ENCODE measurements around the gene EXOC4.

EXOC4 gene

DNA sequence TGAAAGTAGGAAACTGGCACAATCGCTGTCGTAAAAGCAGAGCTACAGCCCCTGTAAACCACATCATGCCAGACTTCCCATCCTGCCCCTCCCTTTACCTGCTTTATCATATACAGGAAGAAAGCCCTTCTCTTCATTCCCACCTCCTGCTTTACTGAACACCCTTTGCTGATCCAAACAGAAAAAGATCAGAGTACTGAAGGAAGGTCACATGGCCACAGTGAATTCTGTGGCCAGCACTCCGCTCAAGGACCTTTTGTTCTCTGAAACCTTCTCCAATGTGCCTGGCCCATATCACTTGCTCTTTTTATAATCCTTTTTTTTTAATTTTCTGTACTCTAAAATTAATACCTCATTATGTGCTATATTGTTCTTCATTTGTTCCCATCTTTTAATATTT, 765.4 kb downstream of the EXOC4 start:
- Histone ChIP-seq H3K4me1 (ENCODE audit: insufficient read depth, low read length) (peaks cover 15% of the 10 kb centered on the region; the same call in 1 of the 2 replicates), H3K9ac (ENCODE audit: low read depth, low read length) (no peak overlapping the region), H3K27me3 (ENCODE audit: insufficient read depth, low read length) (no peaks in the 10 kb centered on the region), H3K4me3 (ENCODE audit: low read length) (no peak overlapping the region), H3K36me3 (ENCODE audit: insufficient read depth, low read length) (no peaks in the 10 kb centered on the region), H3K27ac (ENCODE audit: low read depth, low read length) (no peak overlapping the region), H3K9me3 (ENCODE audit: insufficient read depth, low read depth, low read length) (no peaks in the 10 kb centered on the region)
- 92% methylated on average over 3 of the region's 3 CpGs for WGBS

DNA sequence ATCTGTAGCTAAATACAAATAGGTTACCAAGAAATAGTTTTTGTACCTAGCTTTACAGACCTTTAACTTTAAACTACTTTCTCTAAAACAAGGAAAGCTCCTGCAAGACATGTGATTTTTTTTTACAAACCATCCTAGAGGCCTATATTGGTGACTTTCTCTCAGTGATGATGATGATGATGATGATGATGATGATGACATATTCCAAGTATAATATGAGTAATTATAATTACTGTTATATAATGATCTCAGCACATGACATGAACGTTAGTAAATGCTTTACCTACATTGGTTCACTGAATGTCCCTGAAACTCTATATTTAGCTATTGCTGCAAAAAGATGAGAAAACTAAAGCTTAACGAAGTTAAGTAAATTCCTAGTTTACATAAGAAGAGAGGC, 766.4 kb downstream of the EXOC4 start:
- Histone ChIP-seq H3K4me1 (ENCODE audit: insufficient read depth, low read length) (peaks cover 15% of the 10 kb centered on the region; the same call in 1 of the 2 replicates), H3K27me3 (ENCODE audit: insufficient read depth, low read length) (no peaks in the 10 kb centered on the region), H3K9ac (ENCODE audit: low read depth, low read length) (no peak overlapping the region), H3K9me3 (ENCODE audit: insufficient read depth, low read depth, low read length) (no peaks in the 10 kb centered on the region), H3K27ac (ENCODE audit: low read depth, low read length) (no peak overlapping the region), H3K4me3 (ENCODE audit: low read length) (no peak overlapping the region), H3K36me3 (ENCODE audit: insufficient read depth, low read length) (no peaks in the 10 kb centered on the region)
- WGBS = 90% methylated on average over 1 of the region's 2 CpGs

DNA sequence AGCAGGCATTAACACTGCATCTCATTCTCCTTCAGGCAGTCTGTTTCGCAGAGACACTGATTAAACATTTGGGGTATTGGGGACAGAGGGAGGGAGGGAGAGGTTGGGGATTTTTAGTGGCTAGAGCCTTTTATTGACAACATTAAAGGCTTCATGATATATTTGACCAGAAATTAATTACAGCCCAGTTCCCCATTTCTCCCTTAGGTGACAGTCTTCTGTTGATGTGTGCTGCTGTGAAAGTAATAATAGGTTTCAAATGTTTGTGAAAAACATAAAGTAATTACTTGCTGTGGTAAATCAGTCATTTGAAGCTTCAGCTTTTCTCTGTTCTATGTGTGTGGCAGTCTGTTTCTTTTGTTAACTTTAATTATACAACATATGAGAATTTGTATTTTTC, 769.0 kb downstream of the EXOC4 start:
- Histone ChIP-seq H3K9me3 (ENCODE audit: insufficient read depth, low read depth, low read length) (no peaks in the 10 kb centered on the region), H3K9ac (ENCODE audit: low read depth, low read length) (no peak overlapping the region), H3K4me3 (ENCODE audit: low read length) (no peak overlapping the region), H3K27me3 (ENCODE audit: insufficient read depth, low read length) (no peaks in the 10 kb centered on the region), H3K4me1 (ENCODE audit: insufficient read depth, low read length) (peaks cover 15% of the 10 kb centered on the region; the same call in 1 of the 2 replicates), H3K27ac (ENCODE audit: low read depth, low read length) (no peak overlapping the region), H3K36me3 (ENCODE audit: insufficient read depth, low read length) (no peaks in the 10 kb centered on the region)
- no CpG with 5 or more reads among the region's 1 CpG for WGBS

GRCh38 chr7:134022286-134022911, 769.5 kb downstream of the EXOC4 start:
- no peak overlapping the region for H3K4me3 ChIP-seq (ENCODE audit: low read length)
- 94% methylated on average over 1 of the region's 1 CpG for WGBS
- H3K27me3 ChIP-seq (ENCODE audit: insufficient read depth, low read length) = no peaks in the 10 kb centered on the region
- H3K36me3 ChIP-seq (ENCODE audit: insufficient read depth, low read length) = no peaks in the 10 kb centered on the region
- no peak overlapping the region for H3K9ac ChIP-seq (ENCODE audit: low read depth, low read length)
- no peaks in the 10 kb centered on the region for H3K9me3 ChIP-seq (ENCODE audit: insufficient read depth, low read depth, low read length)
- H3K4me1 ChIP-seq (ENCODE audit: insufficient read depth, low read length) = peaks cover 15% of the 10 kb centered on the region; the same call in 1 of the 2 replicates
- no peak overlapping the region for H3K27ac ChIP-seq (ENCODE audit: low read depth, low read length)

DNA sequence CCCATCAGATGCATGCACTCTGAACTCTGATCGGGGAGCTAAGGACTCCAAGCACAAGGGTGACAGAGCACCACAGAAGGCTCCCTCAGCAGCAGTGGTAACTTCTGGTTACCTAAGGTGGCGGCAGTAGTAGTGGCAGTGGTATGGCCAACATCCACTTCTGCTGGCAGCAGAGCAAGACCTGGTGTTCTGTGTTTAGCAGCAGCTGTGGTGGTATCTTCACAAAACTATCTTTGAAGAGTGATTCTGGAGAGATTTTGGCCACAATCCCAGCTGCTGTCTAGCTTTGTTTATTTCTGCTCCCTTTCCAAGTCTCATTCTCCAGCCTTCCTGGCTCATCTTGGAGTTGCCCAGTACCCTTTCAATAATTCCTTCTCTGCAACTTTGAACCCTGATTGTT, 771.9 kb downstream of the EXOC4 start:
- Histone ChIP-seq H3K36me3 (ENCODE audit: insufficient read depth, low read length) (no peaks in the 10 kb centered on the region), H3K27me3 (ENCODE audit: insufficient read depth, low read length) (no peaks in the 10 kb centered on the region), H3K9me3 (ENCODE audit: insufficient read depth, low read depth, low read length) (peaks cover 1% of the 10 kb centered on the region), H3K4me1 (ENCODE audit: insufficient read depth, low read length) (peaks cover 14% of the 10 kb centered on the region), H3K27ac (ENCODE audit: low read depth, low read length) (no peak overlapping the region), H3K9ac (ENCODE audit: low read depth, low read length) (no peak overlapping the region), H3K4me3 (ENCODE audit: low read length) (no peak overlapping the region)
- 95% methylated on average over 2 of the region's 2 CpGs for WGBS

DNA sequence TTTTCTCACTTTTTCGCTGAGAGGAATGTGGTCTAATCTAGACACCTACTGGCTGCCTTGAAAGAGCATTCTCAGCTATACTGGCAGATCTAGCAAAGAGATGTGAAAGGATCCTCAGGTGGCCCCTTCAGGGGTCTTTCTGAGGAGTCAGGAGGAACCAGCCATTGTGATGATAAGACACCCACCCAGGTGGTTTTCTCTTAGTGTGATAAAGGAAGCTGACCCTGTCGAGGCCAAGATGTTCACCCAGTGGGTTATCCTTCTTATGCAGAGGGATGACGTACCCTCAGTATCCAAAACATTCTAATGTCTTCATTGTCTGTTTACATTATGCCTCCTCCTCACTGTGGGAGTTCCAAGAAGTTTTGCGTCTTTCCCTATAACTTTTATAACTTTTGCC, 776.0 kb downstream of the EXOC4 start:
- WGBS = 27% methylated on average over 4 of the region's 4 CpGs
- Histone ChIP-seq H3K9ac (ENCODE audit: low read depth, low read length) (no peak overlapping the region), H3K4me1 (ENCODE audit: insufficient read depth, low read length) (peaks cover 7% of the 10 kb centered on the region), H3K4me3 (ENCODE audit: low read length) (no peak overlapping the region), H3K27ac (ENCODE audit: low read depth, low read length) (peak overlapping the region; percentile 95; the same call in 1 of the 2 replicates), H3K9me3 (ENCODE audit: insufficient read depth, low read depth, low read length) (peaks cover 7% of the 10 kb centered on the region), H3K36me3 (ENCODE audit: insufficient read depth, low read length) (no peaks in the 10 kb centered on the region), H3K27me3 (ENCODE audit: insufficient read depth, low read length) (no peaks in the 10 kb centered on the region)

GRCh38 chr7:134029743-134030142, 776.9 kb downstream of the EXOC4 start:
- H3K9me3 ChIP-seq (ENCODE audit: insufficient read depth, low read depth, low read length) = peaks cover 7% of the 10 kb centered on the region
- no peaks in the 10 kb centered on the region for H3K27me3 ChIP-seq (ENCODE audit: insufficient read depth, low read length)
- peaks cover 11% of the 10 kb centered on the region for H3K4me1 ChIP-seq (ENCODE audit: insufficient read depth, low read length)
- no CpG with 5 or more reads among the region's 1 CpG for WGBS
- no peak overlapping the region for H3K9ac ChIP-seq (ENCODE audit: low read depth, low read length)
- no peak overlapping the region; the same call in 1 of the 2 replicates for H3K27ac ChIP-seq (ENCODE audit: low read depth, low read length)
- H3K36me3 ChIP-seq (ENCODE audit: insufficient read depth, low read length) = no peaks in the 10 kb centered on the region
- no peak overlapping the region for H3K4me3 ChIP-seq (ENCODE audit: low read length)

GRCh38 chr7:134030460-134030865, 777.6 kb downstream of the EXOC4 start:
- no peak overlapping the region for H3K9ac ChIP-seq (ENCODE audit: low read depth, low read length)
- peaks cover 7% of the 10 kb centered on the region for H3K9me3 ChIP-seq (ENCODE audit: insufficient read depth, low read depth, low read length)
- 89% methylated on average over 6 of the region's 9 CpGs for WGBS
- H3K4me1 ChIP-seq (ENCODE audit: insufficient read depth, low read length) = peaks cover 11% of the 10 kb centered on the region
- H3K27me3 ChIP-seq (ENCODE audit: insufficient read depth, low read length) = no peaks in the 10 kb centered on the region
- no peak overlapping the region for H3K27ac ChIP-seq (ENCODE audit: low read depth, low read length)
- H3K36me3 ChIP-seq (ENCODE audit: insufficient read depth, low read length) = no peaks in the 10 kb centered on the region
- no peak overlapping the region for H3K4me3 ChIP-seq (ENCODE audit: low read length)

DNA sequence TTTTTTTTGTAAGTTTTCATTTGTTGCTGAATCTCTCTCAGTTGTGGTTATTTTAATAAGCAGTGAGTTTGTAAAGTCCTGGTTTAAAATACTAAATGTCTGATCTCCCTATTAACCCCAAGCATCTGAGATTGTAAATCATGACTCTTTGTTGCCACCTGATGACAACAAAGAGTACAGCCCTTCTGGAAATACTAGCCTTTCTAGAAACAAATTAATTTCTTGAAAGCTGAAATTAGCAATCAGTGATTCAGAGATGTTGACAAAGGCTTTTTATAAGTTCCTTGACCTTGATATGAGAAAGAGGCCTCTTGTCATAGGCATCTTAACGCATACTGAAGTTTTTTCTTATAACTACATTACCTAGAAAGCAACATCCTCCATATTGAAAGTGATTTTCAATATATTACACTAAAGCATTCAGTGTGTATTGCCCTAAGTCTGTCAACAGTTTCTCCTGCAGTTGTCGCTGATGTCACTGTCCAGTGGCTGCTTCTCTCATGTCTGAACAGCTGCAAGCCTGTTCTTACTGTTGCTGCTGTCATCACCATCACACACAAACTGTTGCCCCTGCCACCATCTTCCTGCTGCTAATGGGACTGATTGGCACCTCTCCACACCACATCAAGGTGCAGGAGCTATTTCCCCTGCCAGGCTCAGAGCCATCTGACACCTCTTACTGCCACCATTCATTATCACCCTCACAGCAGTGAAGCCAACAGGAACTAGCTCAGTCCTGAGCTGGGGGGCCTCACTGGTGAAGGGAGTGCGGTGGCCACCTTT, 779.1 kb downstream of the EXOC4 start:
- no peaks in the 10 kb centered on the region for H3K36me3 ChIP-seq (ENCODE audit: insufficient read depth, low read length)
- WGBS = 95% methylated on average over 3 of the region's 3 CpGs
- no peak overlapping the region for H3K27ac ChIP-seq (ENCODE audit: low read depth, low read length)
- H3K9me3 ChIP-seq (ENCODE audit: insufficient read depth, low read depth, low read length) = peaks cover 7% of the 10 kb centered on the region
- no peak overlapping the region for H3K4me3 ChIP-seq (ENCODE audit: low read length)
- no peaks in the 10 kb centered on the region for H3K27me3 ChIP-seq (ENCODE audit: insufficient read depth, low read length)
- peaks cover 11% of the 10 kb centered on the region for H3K4me1 ChIP-seq (ENCODE audit: insufficient read depth, low read length)
- no peak overlapping the region for H3K9ac ChIP-seq (ENCODE audit: low read depth, low read length)

- no peak overlapping the region for H3K9ac ChIP-seq (ENCODE audit: low read depth, low read length)
- peaks cover 4% of the 10 kb centered on the region; the same call in 1 of the 2 replicates for H3K4me1 ChIP-seq (ENCODE audit: insufficient read depth, low read length)
- H3K36me3 ChIP-seq (ENCODE audit: insufficient read depth, low read length) = no peaks in the 10 kb centered on the region
- no peak overlapping the region for H3K27ac ChIP-seq (ENCODE audit: low read depth, low read length)
- 96% methylated on average over 3 of the region's 3 CpGs for WGBS
- peaks cover 7% of the 10 kb centered on the region for H3K9me3 ChIP-seq (ENCODE audit: insufficient read depth, low read depth, low read length)
- no peaks in the 10 kb centered on the region for H3K27me3 ChIP-seq (ENCODE audit: insufficient read depth, low read length)
- no peak overlapping the region for H3K4me3 ChIP-seq (ENCODE audit: low read length)
Observed at GRCh38 chr7:134034652-134035051, 781.8 kb downstream of the EXOC4 start.

DNA sequence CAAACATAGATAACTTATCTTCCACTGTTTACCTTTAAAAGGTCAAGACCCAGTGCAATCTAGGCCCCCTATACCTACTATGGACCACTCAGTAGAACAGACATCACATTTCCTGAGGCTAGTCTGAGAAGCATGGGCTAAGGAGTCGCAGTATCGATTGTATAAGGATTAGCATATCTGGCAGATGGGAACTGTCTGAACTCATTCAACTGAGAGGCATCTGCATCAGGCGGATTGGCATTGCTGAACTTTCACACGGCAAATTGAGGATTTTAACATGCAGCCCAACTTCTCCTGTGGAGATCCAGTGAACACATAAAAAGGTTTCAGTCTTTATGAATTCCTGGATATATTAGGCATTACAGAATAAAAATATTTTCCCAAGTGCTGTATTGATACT, 785.1 kb downstream of the EXOC4 start:
- Histone ChIP-seq H3K27me3 (ENCODE audit: insufficient read depth, low read length) (no peaks in the 10 kb centered on the region), H3K27ac (ENCODE audit: low read depth, low read length) (no peak overlapping the region), H3K4me3 (ENCODE audit: low read length) (no peak overlapping the region), H3K4me1 (ENCODE audit: insufficient read depth, low read length) (peaks cover 4% of the 10 kb centered on the region; the same call in 1 of the 2 replicates), H3K9ac (ENCODE audit: low read depth, low read length) (no peak overlapping the region), H3K9me3 (ENCODE audit: insufficient read depth, low read depth, low read length) (no peaks in the 10 kb centered on the region), H3K36me3 (ENCODE audit: insufficient read depth, low read length) (no peaks in the 10 kb centered on the region)
- 92% methylated on average over 4 of the region's 4 CpGs for WGBS
